HFFc6 (cell line): ENCODE results near the gene SMPDL3A. TPM values are rescaled to one million over a fixed set of nuclear protein-coding genes. Genes with fewer than 3 reads are reported as not detected.
A peak's percentile ranks its signal among the peaks of the same experiment; 100 is the strongest.
"Not testable (repeated sequence)": the region's sequence is repeated elsewhere in the genome, so short reads cannot be mapped to it uniquely, and the experiment has no call there.

Source experiments
- DNase-seq: peaks from one replicate; pipeline ENCODE4 v3.0.0-alpha.2; 2018
- H3K27ac Mint-ChIP-seq: 2 replicates; pipeline ENCODE4 v1.8.0; 2020; ENCODE audit warnings: mild to moderate bottlenecking, mixed read lengths
- H3K27me3 Mint-ChIP-seq: 2 replicates; pipeline ENCODE4 v1.8.0; 2021; ENCODE audit warnings: mild to moderate bottlenecking, moderate library complexity, mixed read lengths; ENCODE audit not compliant: insufficient read depth
- H3K36me3 Mint-ChIP-seq: 2 replicates; pipeline ENCODE4 v1.8.0; 2021; ENCODE audit warnings: low read depth, mixed read lengths
- H3K4me1 Mint-ChIP-seq: 2 replicates; pipeline ENCODE4 v1.8.0; 2020; ENCODE audit warnings: low read depth, mixed read lengths
- H3K4me3 Mint-ChIP-seq: 2 replicates; pipeline ENCODE4 v1.8.0; 2020; ENCODE audit warnings: mild to moderate bottlenecking, moderate library complexity, mixed read lengths
- H3K9me3 Mint-ChIP-seq: 2 replicates; pipeline ENCODE4 v1.8.0; 2020; ENCODE audit warnings: mild to moderate bottlenecking, mixed read lengths
- CTCF ChIP-seq: fragments of 200-600 bp; sonication (generic); IDR thresholded peaks from 2 replicates; pipeline ENCODE4 v1.5.0; 2021; ENCODE audit warnings: antibody characterized with exemption, mild to moderate bottlenecking
- long read RNA-seq: library from polyadenylated mRNA; unstranded; transcript quantifications from one replicate; pipeline ENCODE4 v2.0.0, GENCODE V29; 2019
- total RNA-seq, 6 experiments: library from RNA; stranded (reverse); fragmentation: NEBNext Ultra II Directional; extraction: Animal tissue kit (Norgen Biotek cat#: 25700); gene quantifications; 2 replicates in 1 of 6; 3 replicates in 5 of 6; pipeline ENCODE4 v1.2.3, GENCODE V29; 2021

SMPDL3A gene
- 1 to 10 TPM; 4.8 to 8.2 (median 6.8) TPM for total RNA-seq
- long read RNA-seq, transcript SMPDL3A-201 (8 exons, 1,851 nt), result major isoform, 7 of 13 reads
- long read RNA-seq, transcript SMPDL3A-203 (7 exons, 1,755 nt), result minor isoform, 5 of 13 reads
- long read RNA-seq, partial matches to known transcripts, result 1 of 13 reads
- long read RNA-seq, other reads (novel, unspliced or antisense), result 0 of 13 reads

- Mint-ChIP-seq H3K27me3 (no peaks in the 10 kb centered on the region; the same call in 1 of the 2 replicates), H3K4me3 (peak within 1 kb of the TSS; percentile 94), H3K27ac (peak within 1 kb of the TSS; percentile 85), H3K36me3 (no peaks in the 10 kb centered on the region), H3K9me3 (no peaks in the 10 kb centered on the region), H3K4me1 (peaks cover 42% of the 10 kb centered on the region)
- peak; percentile 80 for DNase-seq
- peak; percentile 80 for TF ChIP-seq CTCF
Observed at GRCh38 chr6:122789182-122790027, at the start of gene SMPDL3A. SMPDL3A (plus strand) TSS chr6:122789258; CDS start chr6:122789347, 89 bp downstream.

DNA sequence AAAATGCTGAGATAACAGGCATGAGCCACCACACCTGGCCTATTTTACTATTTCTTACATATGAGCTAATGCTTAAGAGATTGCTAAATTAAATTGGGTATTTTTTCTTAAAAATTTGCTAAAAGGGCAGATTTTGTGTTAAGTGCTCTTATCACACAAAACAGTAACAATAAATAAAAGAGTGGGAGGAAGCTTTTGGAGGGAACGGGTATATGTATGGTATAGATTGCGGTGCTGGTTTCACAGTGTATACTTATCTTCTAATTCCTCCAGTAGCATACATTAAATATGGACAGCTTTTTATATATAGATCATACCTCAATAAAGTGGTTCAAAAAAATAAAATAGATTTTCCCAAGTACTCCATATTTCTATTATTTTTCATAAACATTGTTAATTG, 49.0 kb upstream of the SMPDL3A start:
- no peaks in the 10 kb centered on the region for H3K4me1 Mint-ChIP-seq
- H3K27ac Mint-ChIP-seq, result no peak overlapping the region
- no peaks in the 10 kb centered on the region for H3K36me3 Mint-ChIP-seq
- DNase-seq, result no peak
- no peaks in the 10 kb centered on the region; the same call in 1 of the 2 replicates for H3K27me3 Mint-ChIP-seq
- TF ChIP-seq CTCF, result no peak
- no peak overlapping the region for H3K4me3 Mint-ChIP-seq
- no peaks in the 10 kb centered on the region for H3K9me3 Mint-ChIP-seq

- no peaks in the 10 kb centered on the region for H3K4me1 Mint-ChIP-seq
- TF ChIP-seq CTCF, result no peak
- no peak for DNase-seq
- H3K27ac Mint-ChIP-seq, result no peak overlapping the region
- H3K4me3 Mint-ChIP-seq, result no peak overlapping the region
- H3K27me3 Mint-ChIP-seq, result peaks cover 3% of the 10 kb centered on the region; the same call in 1 of the 2 replicates
- H3K9me3 Mint-ChIP-seq, result no peaks in the 10 kb centered on the region
- H3K36me3 Mint-ChIP-seq, result no peaks in the 10 kb centered on the region
Observed at GRCh38 chr6:122740936-122741335, 48.1 kb upstream of the SMPDL3A start.

GRCh38 chr6:122744247-122744646, 44.8 kb upstream of the SMPDL3A start:
- not testable (repeated sequence) for H3K4me3 Mint-ChIP-seq, H3K36me3 Mint-ChIP-seq, H3K9me3 Mint-ChIP-seq, H3K27ac Mint-ChIP-seq, H3K27me3 Mint-ChIP-seq, H3K4me1 Mint-ChIP-seq
- TF ChIP-seq CTCF, result peak; percentile 68
- peak; percentile 15 for DNase-seq

GRCh38 chr6:122744856-122745255, 44.2 kb upstream of the SMPDL3A start:
- not testable (repeated sequence) for H3K4me3 Mint-ChIP-seq, DNase-seq, H3K27me3 Mint-ChIP-seq

GRCh38 chr6:122746688-122747087, 42.4 kb upstream of the SMPDL3A start:
- Mint-ChIP-seq H3K9me3 (no peaks in the 10 kb centered on the region), H3K4me3 (no peak overlapping the region), H3K4me1 (no peaks in the 10 kb centered on the region), H3K36me3 (no peaks in the 10 kb centered on the region), H3K27ac (no peak overlapping the region), H3K27me3 (peaks cover 7% of the 10 kb centered on the region)
- no peak for DNase-seq
- TF ChIP-seq CTCF, result no peak

More at GRCh38 chr6:122744856-122745255, 44.2 kb upstream of the SMPDL3A start:
- H3K27ac Mint-ChIP-seq, H3K36me3 Mint-ChIP-seq, H3K4me1 Mint-ChIP-seq, H3K9me3 Mint-ChIP-seq: not testable (repeated sequence)
